ENCODE results near the gene MRPL55.

The MRPL55 gene

GRCh38 chr1:228066891-228067654 is 42.0 kb downstream of the MRPL55 start:
- DNase-seq, result no peak

- no peak for DNase-seq
Measured at GRCh38 chr1:228066416-228066815, 42.7 kb downstream of the MRPL55 start.

- DNase-seq, result no peak
Measured at GRCh38 chr1:228065543-228066347, 43.4 kb downstream of the MRPL55 start.

DNA sequence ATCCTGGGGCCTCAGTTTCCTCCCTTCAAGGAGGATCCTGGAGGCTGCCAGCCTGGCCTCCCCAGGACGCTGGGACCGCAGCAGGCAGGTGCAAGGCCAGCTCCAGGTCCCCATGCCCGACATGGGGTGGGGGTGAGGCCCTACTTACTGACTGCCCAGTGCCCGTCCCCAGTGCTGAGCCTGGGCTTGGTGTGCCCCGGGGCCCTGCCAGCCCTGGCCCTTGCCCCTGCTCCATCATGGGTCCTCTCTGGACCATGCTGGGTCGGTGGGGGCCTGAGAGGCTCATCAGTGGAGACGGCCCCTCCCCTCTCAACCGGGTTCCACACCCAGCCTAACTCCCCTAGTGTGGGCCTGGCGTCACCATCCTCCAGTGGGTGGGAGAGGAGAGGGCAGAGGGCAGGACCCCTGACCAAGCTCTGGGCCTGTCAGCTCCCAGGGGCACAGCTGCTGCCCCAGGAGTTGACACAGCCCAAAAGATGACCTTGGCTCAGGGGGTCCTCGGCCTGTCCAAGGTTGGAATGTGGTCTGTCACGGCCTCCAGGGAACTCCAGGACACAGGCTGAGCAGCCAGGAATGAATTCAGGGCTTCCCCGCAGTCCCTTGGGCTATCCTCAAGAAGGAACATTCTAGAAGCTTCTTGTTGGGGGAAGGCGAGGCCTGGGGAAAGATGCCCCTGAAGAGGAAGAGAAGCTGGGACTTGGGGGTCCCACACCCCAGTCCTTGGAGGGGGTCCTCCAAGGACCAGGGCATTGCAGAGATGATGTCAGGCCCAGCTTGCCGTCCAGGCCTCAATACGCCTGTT is 44.2 kb downstream of the MRPL55 start:
- DNase-seq, result no peak

DNA sequence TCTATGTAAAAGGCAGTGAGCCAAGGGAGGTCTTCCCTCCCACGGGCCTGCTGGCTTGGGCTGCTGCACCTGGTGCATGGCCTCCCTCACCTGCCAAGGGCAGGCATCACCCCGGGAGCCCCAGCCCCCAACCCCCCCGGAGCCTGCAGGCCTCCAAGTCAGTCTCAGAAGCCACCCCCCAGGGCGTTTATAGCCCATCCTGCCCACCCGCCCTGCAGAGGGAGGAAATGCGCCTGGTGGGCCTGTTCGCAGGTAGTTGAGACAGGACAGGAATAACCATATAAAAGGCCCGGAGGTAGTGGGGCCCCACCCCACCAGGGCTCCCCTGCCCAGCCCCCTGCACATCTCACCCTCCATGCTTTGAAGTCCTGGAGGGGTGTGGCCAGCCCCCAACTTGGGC is 44.8 kb downstream of the MRPL55 start:
- DNase-seq, result no peak

GRCh38 chr1:228063251-228064191 is 45.6 kb downstream of the MRPL55 start:
- no peak for DNase-seq

GRCh38 chr1:228062812-228063211 is 46.3 kb downstream of the MRPL55 start:
- no peak for DNase-seq

GRCh38 chr1:228062085-228062791 is 46.9 kb downstream of the MRPL55 start:
- no peak for DNase-seq

- DNase-seq, result no peak
Measured at GRCh38 chr1:228061411-228062084, 47.6 kb downstream of the MRPL55 start.

GRCh38 chr1:228060458-228061190 is 48.5 kb downstream of the MRPL55 start:
- no peak for DNase-seq

- DNase-seq, result peak; percentile 36
Measured at GRCh38 chr1:228059634-228060457, 49.3 kb downstream of the MRPL55 start.

DNA sequence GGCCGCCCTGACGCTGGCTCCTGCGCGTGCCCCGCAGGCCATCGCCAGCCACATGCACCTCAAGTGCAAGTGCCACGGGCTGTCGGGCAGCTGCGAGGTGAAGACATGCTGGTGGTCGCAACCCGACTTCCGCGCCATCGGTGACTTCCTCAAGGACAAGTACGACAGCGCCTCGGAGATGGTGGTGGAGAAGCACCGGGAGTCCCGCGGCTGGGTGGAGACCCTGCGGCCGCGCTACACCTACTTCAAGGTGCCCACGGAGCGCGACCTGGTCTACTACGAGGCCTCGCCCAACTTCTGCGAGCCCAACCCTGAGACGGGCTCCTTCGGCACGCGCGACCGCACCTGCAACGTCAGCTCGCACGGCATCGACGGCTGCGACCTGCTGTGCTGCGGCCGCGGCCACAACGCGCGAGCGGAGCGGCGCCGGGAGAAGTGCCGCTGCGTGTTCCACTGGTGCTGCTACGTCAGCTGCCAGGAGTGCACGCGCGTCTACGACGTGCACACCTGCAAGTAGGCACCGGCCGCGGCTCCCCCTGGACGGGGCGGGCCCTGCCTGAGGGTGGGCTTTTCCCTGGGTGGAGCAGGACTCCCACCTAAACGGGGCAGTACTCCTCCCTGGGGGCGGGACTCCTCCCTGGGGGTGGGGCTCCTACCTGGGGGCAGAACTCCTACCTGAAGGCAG is 50.0 kb downstream of the MRPL55 start:
- no peak for DNase-seq

DNA sequence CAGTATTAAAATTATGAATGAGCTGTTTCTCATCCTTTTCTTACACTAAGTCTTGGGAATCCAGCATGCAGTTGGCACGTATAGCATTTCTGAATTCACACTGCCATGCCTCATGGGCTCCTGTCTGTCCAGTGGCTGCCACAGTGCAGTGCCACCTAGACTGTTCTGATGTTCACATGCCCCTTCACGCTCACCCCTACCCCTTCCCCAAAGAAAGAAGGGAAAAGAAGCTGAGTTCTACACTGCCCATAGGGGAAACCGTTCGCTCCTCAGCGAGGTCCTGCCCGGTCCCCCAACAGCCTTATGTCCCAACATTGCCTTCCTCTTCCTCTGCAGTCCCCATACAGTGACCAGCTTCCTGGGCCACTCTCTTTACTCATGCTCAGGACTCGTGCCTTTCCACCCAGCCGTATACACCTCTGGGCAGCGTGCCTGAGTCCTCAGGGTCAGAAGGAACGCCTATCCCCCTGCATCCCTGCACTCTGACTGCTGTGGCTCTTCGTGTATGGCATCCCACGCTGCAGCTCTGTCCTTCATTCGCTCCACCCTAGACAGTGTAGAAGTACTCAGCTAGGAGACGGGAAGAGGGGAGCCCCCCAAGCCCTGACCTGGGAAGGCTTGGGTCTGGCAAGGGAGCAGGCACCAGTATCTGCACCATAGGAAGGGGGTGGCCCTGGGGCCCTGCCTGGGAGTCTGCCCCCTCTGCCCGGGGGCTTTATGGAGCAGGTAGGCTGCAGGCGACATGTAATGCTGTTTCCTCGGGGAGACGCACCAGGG is 50.7 kb downstream of the MRPL55 start:
- DNase-seq, result no peak
